Cardiac atrium fibroblast (primary cell): Measurements from ENCODE around the gene CHMP4B. TPM values are rescaled to one million over a fixed set of nuclear protein-coding genes. Genes with fewer than 3 reads are reported as not detected.

ENCODE experiments used
- total RNA-seq: library from RNA; depleted of rRNA; stranded (reverse); fragments of >200 nt; gene quantifications from 2 replicates; pipeline ENCODE4 v1.2.3, GENCODE V29; 2015

CHMP4B gene, protein sequence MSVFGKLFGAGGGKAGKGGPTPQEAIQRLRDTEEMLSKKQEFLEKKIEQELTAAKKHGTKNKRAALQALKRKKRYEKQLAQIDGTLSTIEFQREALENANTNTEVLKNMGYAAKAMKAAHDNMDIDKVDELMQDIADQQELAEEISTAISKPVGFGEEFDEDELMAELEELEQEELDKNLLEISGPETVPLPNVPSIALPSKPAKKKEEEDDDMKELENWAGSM
- total RNA-seq = 37.7 and 41.2 TPM in 2 replicates

GRCh38 chr20:33810885-33811775, at the start of gene CHMP4B:
CHMP4B (plus strand) TSS chr20:33811348; CDS start chr20:33811469, 121 bp downstream.

Other genes with a start within 250 kb of the CHMP4B start
- gene C20orf144, start 149.0 kb upstream of the CHMP4B start, total RNA-seq = not detected in 2 replicates
- 2.4 and 4.5 TPM in 2 replicates for gene ACTL10, start 144.4 kb upstream of the CHMP4B start, total RNA-seq
- 23.3 and 47.5 TPM in 2 replicates for gene NECAB3, start 136.9 kb upstream of the CHMP4B start, total RNA-seq
- gene E2F1, start 125.0 kb upstream of the CHMP4B start, total RNA-seq = 2.3 and 5.2 TPM in 2 replicates
- 2.9 and 3.2 TPM in 2 replicates for gene PXMP4, start 91.0 kb upstream of the CHMP4B start, total RNA-seq
- 0.54 and 1.1 TPM in 2 replicates for gene ZNF341, start 79.4 kb upstream of the CHMP4B start, total RNA-seq
- 89.2 and 101 TPM in 2 replicates for gene RALY, start 182.6 kb downstream of the CHMP4B start, total RNA-seq